IPS DF 19.7 (cell line): ENCODE results near the gene RAB40A.
"Not testable (repeated sequence)": the region's sequence is repeated elsewhere in the genome, so short reads cannot be mapped to it uniquely, and the experiment has no call there.

Experiments used
- DNase-seq: peaks from one replicate; pipeline ENCODE4 v3.0.0-alpha.2; 2013; ENCODE audit warnings: low read depth, low spot score

RAB40A gene

GRCh38 chrX:103464072-103464773 is 55.1 kb downstream of the RAB40A start:
- no peak for DNase-seq

GRCh38 chrX:103461156-103461555 is 58.1 kb downstream of the RAB40A start:
- no peak for DNase-seq

- DNase-seq: not testable (repeated sequence)
Measured at GRCh38 chrX:103460001-103460755, 59.1 kb downstream of the RAB40A start.

DNA sequence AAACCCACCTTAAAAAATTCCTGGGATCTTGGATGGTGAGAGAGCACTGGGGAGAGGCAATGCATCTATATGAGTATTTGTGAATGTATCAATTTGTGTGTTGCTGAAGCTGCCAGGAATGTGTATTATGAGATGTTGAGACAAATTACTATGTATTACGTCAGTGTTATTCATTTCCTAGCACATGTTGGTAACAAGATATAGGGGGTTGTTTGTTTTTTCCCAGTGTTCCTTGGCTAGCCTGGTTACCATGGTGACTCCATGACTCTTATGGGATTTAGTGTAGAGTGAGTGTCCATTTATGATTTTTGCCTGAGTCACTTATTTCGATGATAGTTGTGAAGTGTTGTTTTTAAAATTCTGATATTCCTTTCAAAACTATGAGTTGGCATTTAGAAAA is 65.6 kb downstream of the RAB40A start:
- no peak for DNase-seq
